ENCODE measurements around the gene GLRA3. TPM values are rescaled to one million over a fixed set of nuclear protein-coding genes. Genes with fewer than 3 reads are reported as not detected.

Gene GLRA3
- total RNA-seq, 1 donor from 2014 or later = not detected

GRCh38 chr4:174592256-174592984, 236.6 kb downstream of the GLRA3 start:
- H3K27me3 ChIP-seq = no peaks in the 10 kb centered on the region
- no peaks in the 10 kb centered on the region for H3K9me3 ChIP-seq
- no peaks in the 10 kb centered on the region for H3K36me3 ChIP-seq
- H3K4me1 ChIP-seq = no peaks in the 10 kb centered on the region
- intact Hi-C loops (cut with DNase I) = no loop called here
- H3K27ac ChIP-seq = no peak overlapping the region
- TF ChIP-seq POLR2AphosphoS5 (IDR thresholded peaks at IDR 0.05; ENCODE audit: insufficient read depth in 1 of 2, low read depth in 1 of 2) (no peak), POLR2A (IDR thresholded peaks at IDR 0.05) (no peak)
- TF ChIP-seq, protein P1, sequence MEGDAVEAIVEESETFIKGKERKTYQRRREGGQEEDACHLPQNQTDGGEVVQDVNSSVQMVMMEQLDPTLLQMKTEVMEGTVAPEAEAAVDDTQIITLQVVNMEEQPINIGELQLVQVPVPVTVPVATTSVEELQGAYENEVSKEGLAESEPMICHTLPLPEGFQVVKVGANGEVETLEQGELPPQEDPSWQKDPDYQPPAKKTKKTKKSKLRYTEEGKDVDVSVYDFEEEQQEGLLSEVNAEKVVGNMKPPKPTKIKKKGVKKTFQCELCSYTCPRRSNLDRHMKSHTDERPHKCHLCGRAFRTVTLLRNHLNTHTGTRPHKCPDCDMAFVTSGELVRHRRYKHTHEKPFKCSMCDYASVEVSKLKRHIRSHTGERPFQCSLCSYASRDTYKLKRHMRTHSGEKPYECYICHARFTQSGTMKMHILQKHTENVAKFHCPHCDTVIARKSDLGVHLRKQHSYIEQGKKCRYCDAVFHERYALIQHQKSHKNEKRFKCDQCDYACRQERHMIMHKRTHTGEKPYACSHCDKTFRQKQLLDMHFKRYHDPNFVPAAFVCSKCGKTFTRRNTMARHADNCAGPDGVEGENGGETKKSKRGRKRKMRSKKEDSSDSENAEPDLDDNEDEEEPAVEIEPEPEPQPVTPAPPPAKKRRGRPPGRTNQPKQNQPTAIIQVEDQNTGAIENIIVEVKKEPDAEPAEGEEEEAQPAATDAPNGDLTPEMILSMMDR (IDR thresholded peaks at IDR 0.05) = no peak
- DNase-seq (ENCODE audit: extremely low spot score in 2 of 2) = no peak
- H3K4me3 ChIP-seq = no peak overlapping the region

GRCh38 chr4:174591243-174592021, 237.6 kb downstream of the GLRA3 start:
- DNase-seq (ENCODE audit: extremely low spot score in 2 of 2) = no peak
- H3K4me3 ChIP-seq = no peak overlapping the region
- no peak overlapping the region for H3K27ac ChIP-seq
- H3K9me3 ChIP-seq = no peaks in the 10 kb centered on the region
- no peaks in the 10 kb centered on the region for H3K27me3 ChIP-seq
- H3K36me3 ChIP-seq = no peaks in the 10 kb centered on the region
- no peak for TF ChIP-seq POLR2A (IDR thresholded peaks at IDR 0.05)
- TF ChIP-seq, protein P1 (IDR thresholded peaks at IDR 0.05) = no peak
- TF ChIP-seq POLR2AphosphoS5 (IDR thresholded peaks at IDR 0.05; ENCODE audit: insufficient read depth in 1 of 2, low read depth in 1 of 2) = no peak
- intact Hi-C loops (cut with DNase I) = no loop called here
- no peaks in the 10 kb centered on the region for H3K4me1 ChIP-seq

DNA sequence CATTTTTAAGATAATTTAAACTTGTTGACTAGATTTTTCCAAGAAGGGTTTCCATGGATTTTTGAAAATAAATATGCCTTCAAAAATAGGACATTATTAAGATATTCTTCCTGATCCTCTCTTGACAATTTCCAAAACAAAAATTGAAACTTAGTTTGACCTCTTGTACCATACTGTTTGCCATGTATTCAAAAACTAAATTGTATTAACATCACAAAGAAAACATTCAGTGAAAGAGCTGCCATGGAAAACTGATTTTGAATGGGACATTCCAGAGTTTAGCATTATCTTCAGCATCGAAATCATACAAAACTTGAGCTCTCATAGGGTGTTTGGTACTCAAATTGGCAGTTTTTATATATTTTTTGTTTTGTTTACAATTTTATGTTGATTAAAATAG, 238.7 kb downstream of the GLRA3 start:
- H3K9me3 ChIP-seq = no peaks in the 10 kb centered on the region
- no peaks in the 10 kb centered on the region for H3K36me3 ChIP-seq
- H3K4me1 ChIP-seq = no peaks in the 10 kb centered on the region
- DNase-seq (ENCODE audit: extremely low spot score in 2 of 2) = no peak
- no peak overlapping the region for H3K27ac ChIP-seq
- intact Hi-C loops (cut with DNase I) = no loop called here
- no peaks in the 10 kb centered on the region for H3K27me3 ChIP-seq
- H3K4me3 ChIP-seq = no peak overlapping the region
- TF ChIP-seq POLR2A (IDR thresholded peaks at IDR 0.05) (no peak), POLR2AphosphoS5 (IDR thresholded peaks at IDR 0.05; ENCODE audit: insufficient read depth in 1 of 2, low read depth in 1 of 2) (no peak)
- TF ChIP-seq, protein P1 (IDR thresholded peaks at IDR 0.05) = no peak

Other genes with a start within 250 kb of the GLRA3 start
- not detected for gene ADAM29, start 89.1 kb upstream of the GLRA3 start, total RNA-seq

All from vagina (tissue), 2 donors.